Inferior parietal cortex (tissue), 1 donor: ENCODE measurements around the gene ALOXE3.

Experiments used
- DNase-seq: peaks from one replicate; pipeline ENCODE4 v3.0.0-alpha.2; 2016; ENCODE audit errors: extremely low spot score

ALOXE3 gene

GRCh38 chr17:8153957-8154607 lies 35.8 kb upstream of the ALOXE3 start:
- DNase-seq = peak; percentile 92

GRCh38 chr17:8153525-8153956 lies 35.2 kb upstream of the ALOXE3 start:
- DNase-seq = peak; percentile 81

- no peak for DNase-seq
Observed at GRCh38 chr17:8153031-8153451, 34.7 kb upstream of the ALOXE3 start.

GRCh38 chr17:8152112-8152775 lies 33.9 kb upstream of the ALOXE3 start, which contains the start of gene PER1:
Gene PER1 (minus strand): TSS chr17:8152404. CDS start chr17:8150706, 1,698 bp downstream.
- peak; percentile 95 for DNase-seq

- DNase-seq = peak; percentile 47
Observed at GRCh38 chr17:8151641-8152111, 33.4 kb upstream of the ALOXE3 start.

GRCh38 chr17:8151120-8151640 lies 32.9 kb upstream of the ALOXE3 start:
- DNase-seq = peak; percentile 77

GRCh38 chr17:8150194-8151119 lies 32.1 kb upstream of the ALOXE3 start:
- no peak for DNase-seq

- DNase-seq = no peak
Observed at GRCh38 chr17:8149419-8150193, 31.3 kb upstream of the ALOXE3 start.

GRCh38 chr17:8148560-8148959 lies 30.2 kb upstream of the ALOXE3 start:
- DNase-seq = no peak

- no peak for DNase-seq
Observed at GRCh38 chr17:8147805-8148404, 29.6 kb upstream of the ALOXE3 start.

GRCh38 chr17:8147141-8147804 lies 29.0 kb upstream of the ALOXE3 start:
- no peak for DNase-seq

- no peak for DNase-seq
Observed at GRCh38 chr17:8146381-8147140, 28.2 kb upstream of the ALOXE3 start.

GRCh38 chr17:8145811-8146210 lies 27.5 kb upstream of the ALOXE3 start:
- DNase-seq = no peak

- no peak for DNase-seq
Observed at GRCh38 chr17:8144401-8145231, 26.3 kb upstream of the ALOXE3 start.

- DNase-seq = no peak
Observed at GRCh38 chr17:8143581-8144400, 25.5 kb upstream of the ALOXE3 start.

GRCh38 chr17:8142887-8143580 lies 24.7 kb upstream of the ALOXE3 start:
- no peak for DNase-seq
